Measurements from ENCODE around the gene FLT4.

GRCh38 chr5:180668835-180669596 is 19.6 kb upstream of the FLT4 start:
- TF ChIP-seq CTCF (IDR thresholded peaks at IDR 0.05) (no peak), POLR2A (IDR thresholded peaks at IDR 0.05) (no peak)
